Ishikawa (cell line): ENCODE data around the gene AIPL1.
A peak's percentile ranks its signal among the peaks of the same experiment; 100 is the strongest.

Source experiments
- CREB1 ChIP-seq: IDR thresholded peaks from 2 replicates; pipeline ENCODE4 v1.6.1; 2012; ENCODE audit warnings: low read depth
- EGR1 ChIP-seq: IDR thresholded peaks from 2 replicates; pipeline ENCODE4 v1.6.1; 2012
- FOXM1 ChIP-seq: IDR thresholded peaks from 2 replicates; pipeline ENCODE4 v1.6.1; 2012; ENCODE audit warnings: low read depth, borderline replicate concordance
- NFIC ChIP-seq: IDR thresholded peaks from 2 replicates; pipeline ENCODE4 v1.6.1; 2012
- RAD21 ChIP-seq: IDR thresholded peaks from 2 replicates; pipeline ENCODE4 v1.6.1; 2012; ENCODE audit warnings: low read depth
- TAF1 ChIP-seq: IDR thresholded peaks from 2 replicates; pipeline ENCODE4 v1.6.1; 2012; ENCODE audit warnings: low read depth, mild to moderate bottlenecking
- TEAD4 ChIP-seq: IDR thresholded peaks from 2 replicates; pipeline ENCODE4 v1.6.1; 2012
- YY1 ChIP-seq: IDR thresholded peaks from 2 replicates; pipeline ENCODE4 v1.6.1; 2012; ENCODE audit warnings: low read depth
- ZBTB7A ChIP-seq: IDR thresholded peaks from 2 replicates; pipeline ENCODE4 v1.6.1; 2012; ENCODE audit warnings: low read depth
- TF ChIP-seq, protein P1 (sequence below): IDR thresholded peaks from 2 replicates; pipeline ENCODE4 v1.6.1; 2012; ENCODE audit warnings: low read depth, mild to moderate bottlenecking
- TF ChIP-seq, protein P2 (sequence below): IDR thresholded peaks from 2 replicates; pipeline ENCODE4 v1.6.1; 2012
- TF ChIP-seq, protein P3 (sequence below): IDR thresholded peaks from 2 replicates; pipeline ENCODE4 v1.6.1; 2012

DNA sequence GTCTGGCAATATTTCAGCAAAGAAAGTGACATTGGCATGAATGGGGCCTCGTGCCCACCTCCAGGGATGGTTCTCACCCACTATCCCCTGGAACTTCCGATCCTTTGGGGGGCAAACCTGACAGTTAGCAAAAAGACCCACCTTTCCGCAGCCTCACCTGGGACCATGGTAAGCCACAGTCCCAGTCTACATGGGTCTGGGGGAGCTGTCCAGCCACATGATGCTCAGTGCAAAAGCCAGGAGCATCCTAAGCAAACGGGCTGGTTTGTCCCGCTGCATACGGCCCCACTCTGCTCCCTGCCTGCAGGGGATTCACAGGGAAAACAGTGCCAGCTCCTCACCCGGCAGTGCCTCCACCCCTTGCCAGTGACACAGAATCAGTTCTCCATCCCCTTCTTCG is 19.3 kb downstream of the AIPL1 start:
- no peak for TF ChIP-seq TAF1
- TF ChIP-seq, protein P1, sequence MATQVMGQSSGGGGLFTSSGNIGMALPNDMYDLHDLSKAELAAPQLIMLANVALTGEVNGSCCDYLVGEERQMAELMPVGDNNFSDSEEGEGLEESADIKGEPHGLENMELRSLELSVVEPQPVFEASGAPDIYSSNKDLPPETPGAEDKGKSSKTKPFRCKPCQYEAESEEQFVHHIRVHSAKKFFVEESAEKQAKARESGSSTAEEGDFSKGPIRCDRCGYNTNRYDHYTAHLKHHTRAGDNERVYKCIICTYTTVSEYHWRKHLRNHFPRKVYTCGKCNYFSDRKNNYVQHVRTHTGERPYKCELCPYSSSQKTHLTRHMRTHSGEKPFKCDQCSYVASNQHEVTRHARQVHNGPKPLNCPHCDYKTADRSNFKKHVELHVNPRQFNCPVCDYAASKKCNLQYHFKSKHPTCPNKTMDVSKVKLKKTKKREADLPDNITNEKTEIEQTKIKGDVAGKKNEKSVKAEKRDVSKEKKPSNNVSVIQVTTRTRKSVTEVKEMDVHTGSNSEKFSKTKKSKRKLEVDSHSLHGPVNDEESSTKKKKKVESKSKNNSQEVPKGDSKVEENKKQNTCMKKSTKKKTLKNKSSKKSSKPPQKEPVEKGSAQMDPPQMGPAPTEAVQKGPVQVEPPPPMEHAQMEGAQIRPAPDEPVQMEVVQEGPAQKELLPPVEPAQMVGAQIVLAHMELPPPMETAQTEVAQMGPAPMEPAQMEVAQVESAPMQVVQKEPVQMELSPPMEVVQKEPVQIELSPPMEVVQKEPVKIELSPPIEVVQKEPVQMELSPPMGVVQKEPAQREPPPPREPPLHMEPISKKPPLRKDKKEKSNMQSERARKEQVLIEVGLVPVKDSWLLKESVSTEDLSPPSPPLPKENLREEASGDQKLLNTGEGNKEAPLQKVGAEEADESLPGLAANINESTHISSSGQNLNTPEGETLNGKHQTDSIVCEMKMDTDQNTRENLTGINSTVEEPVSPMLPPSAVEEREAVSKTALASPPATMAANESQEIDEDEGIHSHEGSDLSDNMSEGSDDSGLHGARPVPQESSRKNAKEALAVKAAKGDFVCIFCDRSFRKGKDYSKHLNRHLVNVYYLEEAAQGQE = peak; percentile 55; the same call in 1 of the 2 replicates
- no peak for TF ChIP-seq NFIC
- TF ChIP-seq, protein P2, sequence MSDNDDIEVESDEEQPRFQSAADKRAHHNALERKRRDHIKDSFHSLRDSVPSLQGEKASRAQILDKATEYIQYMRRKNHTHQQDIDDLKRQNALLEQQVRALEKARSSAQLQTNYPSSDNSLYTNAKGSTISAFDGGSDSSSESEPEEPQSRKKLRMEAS = no peak
- no peak for TF ChIP-seq FOXM1
- no peak for TF ChIP-seq ZBTB7A
- TF ChIP-seq, protein P3, sequence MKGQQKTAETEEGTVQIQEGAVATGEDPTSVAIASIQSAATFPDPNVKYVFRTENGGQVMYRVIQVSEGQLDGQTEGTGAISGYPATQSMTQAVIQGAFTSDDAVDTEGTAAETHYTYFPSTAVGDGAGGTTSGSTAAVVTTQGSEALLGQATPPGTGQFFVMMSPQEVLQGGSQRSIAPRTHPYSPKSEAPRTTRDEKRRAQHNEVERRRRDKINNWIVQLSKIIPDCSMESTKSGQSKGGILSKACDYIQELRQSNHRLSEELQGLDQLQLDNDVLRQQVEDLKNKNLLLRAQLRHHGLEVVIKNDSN = no peak
- TF ChIP-seq TEAD4 = no peak
- no peak for TF ChIP-seq YY1
- no peak for TF ChIP-seq RAD21
- no peak for TF ChIP-seq EGR1
- TF ChIP-seq CREB1 = no peak
